Left lung (tissue), 14 donors: ENCODE results near the gene VMP1. TPM values are rescaled to one million over a fixed set of nuclear protein-coding genes. Genes with fewer than 3 reads are reported as not detected.

ENCODE experiments used
- ATAC-seq: fragments of 200-7000 bp; cut with Tn5 transposase; one replicate; pipeline ENCODE4 v1.9.1; 2020; ENCODE audit warnings: moderate library complexity
- DNase-seq, 4 donors: peaks; one replicate each; pipeline ENCODE4 v3.0.0-alpha.2; 2013 to 2020
- H3K27ac ChIP-seq, 2 donors: fragments of 200-600 bp; sonication (generic) in 1 of 2; one replicate each; pipeline versions ENCODE4 v1.5.0 to v1.8.0; 2020 to 2021
- H3K27me3 ChIP-seq, 2 donors: fragments of 200-600 bp; sonication (generic) in 1 of 2; one replicate each; pipeline versions ENCODE4 v1.5.0 to v1.8.0; 2020 to 2021
- H3K36me3 ChIP-seq, 2 donors: fragments of 200-600 bp; sonication (generic) in 1 of 2; one replicate each; pipeline versions ENCODE4 v1.5.0 to v1.8.0; 2020 to 2021
- H3K4me1 ChIP-seq, 2 donors: fragments of 200-600 bp; one replicate each; pipeline ENCODE4 v1.8.0; 2021
- H3K4me3 ChIP-seq, 2 donors: fragments of 200-600 bp; sonication (generic) in 1 of 2; one replicate each; pipeline versions ENCODE4 v1.5.0 to v1.8.0; 2020 to 2021; ENCODE audit warnings: mild to moderate bottlenecking in 1 of 2
- H3K9me3 ChIP-seq, 2 donors: fragments of 200-600 bp; sonication (generic) in 1 of 2; one replicate each; pipeline versions ENCODE4 v1.5.0 to v1.8.0; 2020 to 2021
- intact Hi-C, 2 donors: fragments of 100-400 bp; cut with DNase I; formaldehyde crosslinking; loops; one replicate each; pipeline versions ENCODE4 v1.11.2 to v1.14.2; 2022
- long read RNA-seq, 12 donors: library from polyadenylated mRNA in 2 of 12; unstranded in 2 of 12; transcript quantifications; one replicate each; pipeline ENCODE4 v2.0.0 and lab custom pipeline, GENCODE V29; 2019 to 2026
- polyA plus RNA-seq, 6 donors: library from polyadenylated mRNA; unstranded; fragments of 120-200 nt; gene quantifications; one replicate each; pipeline ENCODE4 v1.2.1, GENCODE V29; 2013; ENCODE audit not compliant: insufficient read length in 6 of 6
- total RNA-seq, 2 donors: library from RNA; stranded (reverse); fragmentation: NEBNext Ultra II Directional; extraction: Animal tissue kit (Norgen Biotek cat#: 25700); gene quantifications; one replicate each; pipeline ENCODE4 v1.2.1, GENCODE V29; 2021
- TF ChIP-seq, protein P1 (sequence below), 2 donors: fragments of 200-600 bp; sonication (generic) in 1 of 2; IDR thresholded peaks; one replicate each; pipeline versions ENCODE4 v1.5.0 to v1.8.0; 2021; ENCODE audit warnings: antibody characterized with exemption in 2 of 2
- donor health status: DM: no; HTN: yes; CAD: no.
- donor health status: DM: no; HTN: no; CAD: no.

Gene VMP1
- 100 to 1,000 TPM; 306 to 343 TPM for total RNA-seq
- 100 to 1,000 TPM in 5 of 6 donors, 10 to 100 TPM in 1; 98.2 to 154 (median 124) TPM for polyA plus RNA-seq
- long read RNA-seq, donor 1, full-length matches to known transcripts = 112 of 112 reads
- long read RNA-seq, donor 1, partial matches to known transcripts = 0 of 112 reads
- long read RNA-seq, donor 1, other reads (novel, unspliced or antisense) = 0 of 112 reads
- long read RNA-seq, donor 2, full-length matches to known transcripts = 103 of 103 reads
- long read RNA-seq, donor 2, partial matches to known transcripts = 0 of 103 reads
- long read RNA-seq, donor 2, other reads (novel, unspliced or antisense) = 0 of 103 reads
- long read RNA-seq, donor 3, full-length matches to known transcripts = 67 of 72 reads
- long read RNA-seq, donor 3, partial matches to known transcripts = 5 of 72 reads
- long read RNA-seq, donor 3, other reads (novel, unspliced or antisense) = 0 of 72 reads
- long read RNA-seq, donor 4, full-length matches to known transcripts = 48 of 62 reads
- long read RNA-seq, donor 4, partial matches to known transcripts = 2 of 62 reads
- long read RNA-seq, donor 4, other reads (novel, unspliced or antisense) = 12 of 62 reads
- long read RNA-seq, donor 5, full-length matches to known transcripts = 99 of 99 reads
- long read RNA-seq, donor 5, partial matches to known transcripts = 0 of 99 reads
- long read RNA-seq, donor 5, other reads (novel, unspliced or antisense) = 0 of 99 reads
- long read RNA-seq, donor 6, full-length matches to known transcripts = 106 of 106 reads
- long read RNA-seq, donor 6, partial matches to known transcripts = 0 of 106 reads
- long read RNA-seq, donor 6, other reads (novel, unspliced or antisense) = 0 of 106 reads
- long read RNA-seq, donor 7, full-length matches to known transcripts = 44 of 44 reads
- long read RNA-seq, donor 7, partial matches to known transcripts = 0 of 44 reads
- long read RNA-seq, donor 7, other reads (novel, unspliced or antisense) = 0 of 44 reads
- long read RNA-seq, donor 8, full-length matches to known transcripts = 44 of 44 reads
- long read RNA-seq, donor 8, partial matches to known transcripts = 0 of 44 reads
- long read RNA-seq, donor 8, other reads (novel, unspliced or antisense) = 0 of 44 reads
- long read RNA-seq, donor 9, full-length matches to known transcripts = 3 of 3 reads
- long read RNA-seq, donor 9, partial matches to known transcripts = 0 of 3 reads
- long read RNA-seq, donor 9, other reads (novel, unspliced or antisense) = 0 of 3 reads
- long read RNA-seq, donor 10, full-length matches to known transcripts = 29 of 41 reads
- long read RNA-seq, donor 10, partial matches to known transcripts = 4 of 41 reads
- long read RNA-seq, donor 10, other reads (novel, unspliced or antisense) = 8 of 41 reads
- long read RNA-seq, donor 11 = 0 reads
- long read RNA-seq, donor 12, full-length matches to known transcripts = 66 of 71 reads
- long read RNA-seq, donor 12, partial matches to known transcripts = 5 of 71 reads
- long read RNA-seq, donor 12, other reads (novel, unspliced or antisense) = 0 of 71 reads

DNA sequence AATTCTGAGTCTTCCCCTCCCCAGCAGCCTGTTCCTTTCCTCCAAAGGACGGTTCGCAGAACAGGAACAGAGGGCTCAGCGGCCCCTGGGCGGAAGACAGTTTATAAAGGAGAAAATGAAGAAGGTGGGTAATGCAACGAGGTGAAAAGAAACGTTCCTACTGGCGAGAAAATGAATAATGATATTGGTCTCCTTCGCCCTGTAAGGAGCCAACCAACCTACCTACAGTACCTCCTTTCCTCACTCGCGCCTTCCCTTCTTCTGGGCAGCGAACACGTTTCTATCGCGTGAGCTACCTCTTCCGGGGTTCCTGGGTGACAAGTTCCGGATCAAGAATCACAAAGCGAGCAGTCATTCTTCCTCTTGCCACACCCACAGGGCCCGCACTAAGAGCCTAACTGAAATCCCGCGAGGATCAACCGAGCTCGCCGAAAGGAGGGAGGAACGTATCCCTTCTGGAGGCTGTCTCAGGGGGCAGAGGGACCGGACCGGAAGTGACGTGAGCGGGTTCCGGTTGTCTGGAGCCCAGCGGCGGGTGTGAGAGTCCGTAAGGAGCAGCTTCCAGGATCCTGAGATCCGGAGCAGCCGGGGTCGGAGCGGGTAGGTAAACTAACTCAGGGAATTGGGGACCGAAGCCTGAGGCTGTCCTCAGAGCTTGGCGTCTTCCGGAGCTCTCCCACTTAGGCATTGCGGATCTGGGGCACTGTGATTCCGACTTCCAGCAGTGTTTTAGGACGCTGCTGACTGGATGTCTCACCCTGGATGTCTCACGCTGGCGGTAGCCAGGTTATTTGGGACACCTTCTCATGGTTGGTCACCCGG lies at the start of gene VMP1, which contains the start of gene PTRH2:
TSS of gene VMP1 (plus strand) at position 506 of the 822 bp plus-strand sequence. CDS start 23,793 bp downstream, outside the sequence.
TSS of gene PTRH2 (minus strand) at position 282 of the 822 bp plus-strand sequence. CDS start 9,452 bp downstream, outside the sequence.
- H3K27me3 ChIP-seq = no peaks in the 10 kb centered on the region
- H3K27ac ChIP-seq = peak within 1 kb of the TSS; percentile 90 to 98
- H3K36me3 ChIP-seq = peaks cover 0 to 11% of the 10 kb centered on the region in 2 donors
- TF ChIP-seq, protein P1, sequence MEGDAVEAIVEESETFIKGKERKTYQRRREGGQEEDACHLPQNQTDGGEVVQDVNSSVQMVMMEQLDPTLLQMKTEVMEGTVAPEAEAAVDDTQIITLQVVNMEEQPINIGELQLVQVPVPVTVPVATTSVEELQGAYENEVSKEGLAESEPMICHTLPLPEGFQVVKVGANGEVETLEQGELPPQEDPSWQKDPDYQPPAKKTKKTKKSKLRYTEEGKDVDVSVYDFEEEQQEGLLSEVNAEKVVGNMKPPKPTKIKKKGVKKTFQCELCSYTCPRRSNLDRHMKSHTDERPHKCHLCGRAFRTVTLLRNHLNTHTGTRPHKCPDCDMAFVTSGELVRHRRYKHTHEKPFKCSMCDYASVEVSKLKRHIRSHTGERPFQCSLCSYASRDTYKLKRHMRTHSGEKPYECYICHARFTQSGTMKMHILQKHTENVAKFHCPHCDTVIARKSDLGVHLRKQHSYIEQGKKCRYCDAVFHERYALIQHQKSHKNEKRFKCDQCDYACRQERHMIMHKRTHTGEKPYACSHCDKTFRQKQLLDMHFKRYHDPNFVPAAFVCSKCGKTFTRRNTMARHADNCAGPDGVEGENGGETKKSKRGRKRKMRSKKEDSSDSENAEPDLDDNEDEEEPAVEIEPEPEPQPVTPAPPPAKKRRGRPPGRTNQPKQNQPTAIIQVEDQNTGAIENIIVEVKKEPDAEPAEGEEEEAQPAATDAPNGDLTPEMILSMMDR (IDR thresholded peaks at IDR 0.05) = no peak
- no peaks in the 10 kb centered on the region for H3K9me3 ChIP-seq
- ATAC-seq (peak; percentile 98), DNase-seq (peak; percentile 98 to 100 (median 99))
- peak within 1 kb of the TSS; percentile 88 to 90 for H3K4me3 ChIP-seq
- intact Hi-C loops = no loop called here
- peaks cover 19 to 77% of the 10 kb centered on the region in 2 donors for H3K4me1 ChIP-seq

DNA sequence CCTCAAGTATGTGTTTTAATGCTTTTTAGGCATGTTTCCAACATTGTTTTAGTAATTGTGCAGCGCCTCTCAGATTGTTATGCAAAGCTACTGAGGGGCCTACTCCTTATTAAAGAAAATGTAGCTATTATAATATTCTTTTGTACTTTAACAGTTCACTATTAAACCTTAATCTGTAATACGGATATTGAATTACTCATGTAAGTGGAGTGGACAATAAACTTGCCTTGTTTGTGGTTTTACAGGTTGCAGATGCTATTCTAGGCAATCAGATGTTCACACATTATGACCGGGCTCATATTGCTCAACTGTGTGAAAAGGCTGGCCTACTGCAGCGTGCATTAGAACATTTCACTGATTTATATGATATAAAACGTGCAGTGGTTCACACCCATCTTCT lies 41.2 kb upstream of the VMP1 start:
- intact Hi-C loops = no loop called here
- no peaks in the 10 kb centered on the region for H3K27me3 ChIP-seq
- H3K36me3 ChIP-seq = peaks cover 3 to 98% of the 10 kb centered on the region in 2 donors
- ATAC-seq (no peak), DNase-seq (no peak)
- H3K4me1 ChIP-seq = peaks cover 17 to 29% of the 10 kb centered on the region in 2 donors
- H3K9me3 ChIP-seq = no peaks in the 10 kb centered on the region
- no peak overlapping the region for H3K4me3 ChIP-seq
- no peak overlapping the region for H3K27ac ChIP-seq
- TF ChIP-seq, protein P1 (IDR thresholded peaks at IDR 0.05) = no peak

DNA sequence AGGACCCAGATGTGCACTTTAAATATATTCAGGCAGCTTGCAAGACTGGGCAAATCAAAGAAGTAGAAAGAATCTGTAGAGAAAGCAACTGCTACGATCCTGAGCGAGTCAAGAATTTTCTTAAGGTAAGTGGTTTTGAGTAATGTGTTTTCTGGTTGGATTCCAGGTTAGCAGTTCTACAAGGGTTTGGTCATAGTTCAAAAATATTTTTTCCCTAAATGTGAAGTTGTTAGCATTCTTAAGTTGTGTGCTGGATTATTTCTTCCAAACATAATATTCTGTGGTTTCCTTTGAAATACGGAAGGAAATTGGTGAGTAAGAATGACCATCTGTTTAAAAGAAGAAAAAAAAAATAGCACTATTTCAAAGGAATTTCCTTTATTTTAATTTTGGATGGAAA lies 38.6 kb upstream of the VMP1 start:
- Histone ChIP-seq H3K4me3 (no peak overlapping the region), H3K4me1 (peaks cover 17 to 29% of the 10 kb centered on the region in 2 donors), H3K36me3 (peaks cover 0 to 89% of the 10 kb centered on the region in 2 donors), H3K27me3 (no peaks in the 10 kb centered on the region), H3K27ac (peak overlapping the region; percentile 36 to 78), H3K9me3 (no peaks in the 10 kb centered on the region)
- TF ChIP-seq, protein P1 (IDR thresholded peaks at IDR 0.05) = no peak
- DNase-seq = peak in 1 of 4 donors; percentile 7
- peak; percentile 80 for ATAC-seq
- intact Hi-C loops = no loop called here

DNA sequence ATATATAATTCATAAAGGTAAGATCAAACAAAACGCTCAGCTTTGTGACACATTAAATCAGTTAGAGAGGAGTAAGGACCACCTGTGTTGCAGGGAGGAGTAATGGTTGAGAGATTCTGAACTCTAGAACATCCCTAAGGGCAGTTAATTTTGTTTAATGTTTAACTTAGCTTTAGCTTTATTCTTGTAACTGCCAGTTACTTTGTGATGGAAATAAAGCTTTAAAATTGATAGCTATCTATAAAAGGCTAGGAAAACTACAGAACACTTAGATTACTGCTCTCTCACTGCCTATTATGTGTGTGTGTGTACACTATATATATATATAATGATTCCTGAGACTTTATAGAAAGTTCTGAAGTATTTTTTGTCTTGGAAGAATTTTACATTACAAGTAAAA lies 38.0 kb upstream of the VMP1 start:
- Histone ChIP-seq H3K27ac (peak overlapping the region; percentile 36 to 78), H3K9me3 (no peaks in the 10 kb centered on the region), H3K4me3 (no peak overlapping the region), H3K4me1 (peaks cover 17 to 29% of the 10 kb centered on the region in 2 donors), H3K36me3 (peaks cover 0 to 89% of the 10 kb centered on the region in 2 donors), H3K27me3 (no peaks in the 10 kb centered on the region)
- ATAC-seq (no peak), DNase-seq (no peak)
- TF ChIP-seq, protein P1 (IDR thresholded peaks at IDR 0.05) = no peak
- intact Hi-C loops = no loop called here
